HG03378 (cell line): Measurements from ENCODE around the gene ZNF839.
A peak's percentile ranks its signal among the peaks of the same experiment; 100 is the strongest.
"Not testable (repeated sequence)": the region's sequence is repeated elsewhere in the genome, so short reads cannot be mapped to it uniquely, and the experiment has no call there.

Experiments used
- ATAC-seq: cut with Tn5 transposase; IDR thresholded peaks from one replicate; pipeline ENCODE4 v1.9.1; 2021; ENCODE audit warnings: mild to moderate bottlenecking, moderate library complexity; ENCODE audit not compliant: unreplicated experiment

ZNF839 gene

DNA sequence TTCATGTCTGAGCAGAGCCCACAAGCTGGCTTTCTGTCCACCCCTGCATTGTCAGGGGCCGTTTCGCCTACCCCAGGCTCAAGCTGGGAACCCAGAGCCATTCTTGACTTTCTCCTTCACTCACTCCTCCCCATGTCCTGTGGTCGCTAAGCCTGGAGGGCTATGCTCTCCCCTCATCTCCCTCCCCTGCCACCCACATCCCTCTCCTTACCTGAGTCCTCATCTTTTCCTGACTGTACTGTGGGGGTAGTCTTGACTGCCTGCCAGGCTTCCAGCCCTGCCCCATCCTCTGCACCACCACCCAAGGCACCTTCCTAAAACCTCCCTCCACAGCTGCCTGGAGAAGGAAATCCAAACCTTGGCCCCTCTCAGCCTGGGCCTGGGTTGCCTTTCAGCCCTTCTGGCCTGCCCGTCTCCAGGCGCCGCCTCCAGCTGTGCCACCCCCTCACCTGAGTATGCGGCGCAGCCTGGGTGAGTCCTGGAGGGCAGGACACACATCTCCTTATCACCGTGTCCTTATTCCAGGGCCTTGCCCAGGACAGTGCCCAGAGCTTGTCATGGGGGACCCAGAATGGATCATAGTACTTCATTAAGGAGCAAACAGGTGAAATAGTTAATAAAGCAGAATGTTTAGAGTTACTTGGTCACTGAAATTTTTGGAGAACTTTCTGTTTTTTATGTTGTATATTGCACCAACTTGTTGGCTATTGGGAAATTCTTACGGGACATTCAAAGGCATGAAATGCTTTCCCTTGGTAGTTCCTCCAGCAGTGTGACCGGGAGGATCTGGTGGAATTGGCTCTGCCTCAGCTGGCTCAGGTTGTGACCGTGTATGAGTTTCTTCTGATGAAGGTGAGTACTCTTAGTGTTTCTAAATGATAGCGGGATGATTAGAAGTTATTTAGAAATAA lies 14.5 kb downstream of the ZNF839 start:
- no peak for ATAC-seq

DNA sequence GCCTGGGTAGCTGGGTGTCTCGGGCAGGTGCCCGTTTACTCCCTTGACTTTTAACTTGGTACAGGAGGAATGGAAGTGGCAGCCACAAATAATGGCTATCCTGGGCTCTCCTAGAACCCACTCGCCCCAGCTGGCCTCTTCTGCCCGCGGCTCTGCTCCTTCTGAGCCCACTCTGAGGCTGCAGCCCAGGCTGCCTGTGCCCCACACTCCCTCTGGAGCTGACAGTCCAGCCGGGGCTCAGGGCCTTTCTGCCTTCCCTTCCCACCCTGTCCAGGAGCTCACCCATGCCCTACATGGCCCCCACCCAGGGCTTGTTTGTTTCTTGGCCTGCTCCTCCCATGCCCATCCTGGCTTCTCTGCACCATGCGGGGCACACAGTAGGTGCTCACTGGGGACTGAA lies 15.6 kb downstream of the ZNF839 start:
- ATAC-seq: no peak

DNA sequence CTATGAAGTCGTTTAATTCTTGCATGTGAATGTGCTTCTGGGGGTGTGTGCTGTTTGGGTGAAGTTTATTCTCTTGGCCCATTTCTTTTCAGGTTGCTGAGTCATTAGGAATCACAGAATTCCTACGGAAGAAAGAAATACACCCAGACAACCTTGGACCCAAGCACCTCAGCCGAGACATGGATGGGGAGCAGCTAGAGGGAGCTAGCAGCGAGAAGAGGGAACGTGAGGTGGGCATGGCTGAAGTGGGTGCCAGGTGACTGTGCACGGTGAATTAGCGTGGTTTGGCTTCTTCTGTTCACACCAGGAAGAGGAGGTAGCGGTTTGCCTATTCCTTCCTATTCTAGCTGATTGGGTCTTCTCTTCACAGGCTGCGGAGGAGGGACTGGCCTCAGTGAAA lies 19.2 kb downstream of the ZNF839 start:
- ATAC-seq: no peak

DNA sequence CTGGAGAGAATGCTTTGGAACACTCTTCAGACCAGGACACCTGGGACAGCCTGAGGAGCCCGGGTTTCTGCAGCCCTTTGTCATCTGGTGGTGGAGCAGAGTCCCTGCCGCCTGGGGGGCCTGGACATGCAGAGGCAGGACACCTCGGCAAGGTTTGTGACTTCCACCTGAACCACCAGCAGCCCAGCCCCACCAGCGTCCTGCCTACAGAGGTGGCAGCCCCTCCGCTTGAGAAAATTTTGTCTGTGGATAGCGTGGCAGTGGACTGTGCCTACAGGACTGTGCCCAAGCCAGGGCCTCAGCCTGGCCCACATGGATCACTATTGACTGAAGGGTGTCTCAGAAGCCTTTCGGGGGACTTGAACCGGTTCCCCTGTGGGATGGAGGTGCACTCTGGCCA lies 22.0 kb downstream of the ZNF839 start:
- no peak for ATAC-seq

DNA sequence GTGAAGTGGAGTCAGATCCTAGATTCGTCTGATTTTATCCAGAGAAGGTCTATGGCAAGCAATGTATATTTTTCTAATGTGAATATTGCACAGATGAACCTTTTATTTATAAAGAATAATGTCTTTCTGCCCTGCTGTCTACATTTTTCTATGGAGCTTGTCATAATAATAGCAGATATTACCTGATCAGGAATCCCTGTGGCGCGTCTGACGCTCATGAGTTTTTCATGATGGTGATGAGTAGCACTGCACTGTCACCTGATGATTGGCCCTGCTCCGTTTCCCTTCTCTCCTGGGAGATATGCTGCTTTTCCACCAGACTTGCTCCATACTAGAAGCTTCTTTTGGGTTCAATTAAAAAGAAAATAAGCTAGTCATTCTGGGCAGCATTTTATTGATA lies 22.7 kb downstream of the ZNF839 start:
- no peak for ATAC-seq

DNA sequence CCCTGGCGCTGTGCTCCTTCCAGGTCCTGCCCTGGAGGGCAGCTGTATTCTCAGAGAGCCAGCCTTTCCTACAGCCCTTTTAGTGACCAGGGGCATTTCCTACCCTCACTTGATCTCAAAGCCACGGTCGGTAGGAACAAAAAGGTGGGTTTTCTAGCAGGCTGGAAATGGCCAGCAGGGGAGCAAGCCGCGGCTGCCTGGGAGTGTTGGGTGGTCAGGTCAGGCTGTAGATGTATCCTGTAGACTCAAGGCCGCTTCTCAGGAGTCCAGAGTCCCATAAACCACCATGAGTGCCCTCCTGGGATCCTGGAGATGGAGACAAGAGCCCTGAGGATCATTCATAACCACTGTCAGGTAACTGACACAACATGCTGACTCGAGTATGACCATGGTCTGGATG lies 24.5 kb downstream of the ZNF839 start:
- ATAC-seq: no peak

DNA sequence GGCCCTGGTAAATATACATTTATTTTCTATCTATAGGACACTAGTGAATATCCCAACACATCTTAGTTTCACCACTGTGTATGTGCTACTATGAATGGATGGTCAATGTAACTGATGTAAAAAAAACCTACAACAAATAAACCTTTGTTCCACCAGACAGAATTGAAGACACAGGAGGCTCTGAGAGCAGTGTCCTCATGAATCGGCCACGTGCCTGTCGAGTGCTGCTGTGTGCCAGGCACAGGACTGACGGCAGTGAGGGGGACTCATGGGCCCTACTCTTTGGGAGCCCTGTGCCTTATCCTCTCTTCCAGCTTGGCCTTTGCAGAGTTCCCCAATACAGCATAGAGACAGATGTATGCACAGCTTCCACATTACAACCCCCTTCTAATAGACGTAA lies 24.9 kb downstream of the ZNF839 start:
- no peak for ATAC-seq

DNA sequence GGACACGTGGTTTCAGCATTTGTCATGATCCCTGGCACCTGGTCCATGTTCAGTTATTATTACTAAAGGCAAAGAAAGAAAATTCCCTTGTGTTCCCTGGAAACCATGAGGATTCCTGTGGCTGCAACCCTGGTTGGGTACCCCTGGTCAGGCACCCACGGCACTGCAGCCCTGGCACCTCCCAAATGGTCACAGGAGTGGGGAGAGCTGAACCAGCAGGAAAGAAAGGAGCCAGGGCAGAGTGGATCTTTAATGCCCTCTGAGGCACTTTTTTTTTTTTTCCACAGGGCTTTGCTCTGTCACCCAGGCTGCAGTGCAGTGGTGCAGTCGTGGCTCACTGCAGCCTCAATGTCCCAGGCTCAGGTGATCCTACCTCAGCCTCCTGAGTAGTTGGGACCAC lies 25.7 kb downstream of the ZNF839 start:
- ATAC-seq: no peak

DNA sequence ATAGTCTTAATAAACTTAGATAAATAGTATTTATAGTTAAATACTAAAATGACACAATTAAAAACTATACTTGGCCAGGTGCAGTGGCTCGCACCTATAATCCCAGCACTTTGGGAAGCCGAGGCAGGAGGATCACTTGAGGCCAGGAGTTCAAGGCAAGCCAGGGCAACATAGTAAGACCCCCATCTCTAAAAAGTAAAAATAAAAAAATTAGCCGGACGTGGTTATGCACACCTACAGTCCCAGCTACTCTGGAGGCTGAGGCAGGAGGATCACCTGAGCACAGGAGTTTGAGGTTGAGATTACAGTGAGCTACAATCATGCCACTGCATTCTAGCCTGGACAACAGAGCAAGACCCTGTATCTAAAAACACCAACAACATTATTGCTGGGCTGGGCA lies 27.1 kb downstream of the ZNF839 start:
- no peak for ATAC-seq

DNA sequence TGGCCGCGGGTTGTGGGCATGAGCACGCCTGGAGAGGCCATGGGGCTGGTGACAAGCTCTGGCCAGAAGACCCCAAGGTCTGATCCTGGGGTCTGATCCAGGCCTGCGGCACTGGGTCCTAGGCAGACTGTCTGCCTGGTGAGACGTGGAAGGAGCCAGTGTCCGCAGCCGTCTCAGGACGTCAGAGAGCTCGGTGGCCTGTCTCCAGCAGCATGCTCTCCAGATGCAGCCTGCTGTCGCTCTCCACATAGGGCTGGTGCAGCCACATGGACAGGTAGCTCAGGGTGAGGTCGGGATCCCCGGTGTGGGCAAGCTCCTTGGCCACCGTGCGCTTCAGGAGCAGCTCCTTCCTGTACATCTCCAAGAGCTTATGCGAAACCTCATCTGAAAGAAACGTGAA lies 28.8 kb downstream of the ZNF839 start:
- no peak for ATAC-seq

DNA sequence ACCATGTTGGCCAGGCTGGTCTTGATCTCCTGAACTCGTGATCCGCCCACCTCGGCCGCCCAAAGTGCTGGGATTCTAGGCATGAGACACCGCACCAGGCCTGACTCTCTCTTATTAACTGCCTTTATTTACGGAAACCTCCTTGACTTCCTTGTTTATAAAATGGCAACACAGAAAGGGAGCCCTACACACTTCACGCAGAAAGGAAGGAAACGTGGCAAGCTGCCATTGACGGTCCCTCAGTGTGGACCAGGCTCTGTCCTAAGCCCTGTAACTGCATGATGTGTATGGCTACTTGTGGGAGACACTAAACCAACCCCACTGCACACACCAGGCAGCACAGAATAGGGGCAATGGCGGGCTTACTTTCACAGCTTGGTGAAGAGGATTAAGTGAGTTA lies 31.5 kb downstream of the ZNF839 start:
- no peak for ATAC-seq

DNA sequence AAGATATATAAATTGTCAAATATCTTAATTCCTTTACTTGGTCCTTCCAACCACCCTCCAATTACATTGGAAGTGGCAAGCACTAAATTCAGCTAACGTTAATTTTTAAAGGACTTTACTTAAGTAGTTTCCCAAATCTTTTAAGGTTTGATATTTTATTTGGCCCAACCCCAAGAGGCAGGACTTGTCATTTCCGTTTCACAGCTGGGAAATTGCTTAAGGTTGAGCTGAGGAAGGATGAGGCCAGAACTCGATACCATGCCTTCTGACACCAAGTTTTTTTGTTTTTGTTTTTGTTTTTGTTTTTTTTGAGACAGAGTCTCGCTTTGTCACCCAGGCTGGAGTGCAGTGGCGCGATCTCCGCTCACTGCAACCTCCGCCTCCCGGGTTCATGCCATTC lies 32.0 kb downstream of the ZNF839 start:
- not testable (repeated sequence) for ATAC-seq

DNA sequence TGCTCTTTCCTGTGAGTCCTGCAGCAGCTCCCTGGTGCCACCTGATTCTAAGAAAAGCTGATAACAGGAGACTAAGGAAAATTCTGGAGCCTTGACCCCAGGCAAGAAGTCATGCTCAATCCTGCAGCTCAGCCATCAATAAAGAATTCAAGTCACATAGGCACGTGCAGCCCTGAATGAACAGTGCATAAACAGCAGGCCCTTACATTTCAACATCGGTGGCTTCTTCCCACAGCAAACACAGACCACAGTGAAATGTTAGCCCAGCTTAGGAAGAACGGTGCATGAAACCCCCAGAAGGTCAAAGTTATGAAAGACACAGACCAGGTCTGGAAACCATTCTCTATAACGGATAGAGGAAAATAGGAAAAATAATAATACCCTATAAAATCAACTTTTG lies 32.7 kb downstream of the ZNF839 start:
- no peak for ATAC-seq

DNA sequence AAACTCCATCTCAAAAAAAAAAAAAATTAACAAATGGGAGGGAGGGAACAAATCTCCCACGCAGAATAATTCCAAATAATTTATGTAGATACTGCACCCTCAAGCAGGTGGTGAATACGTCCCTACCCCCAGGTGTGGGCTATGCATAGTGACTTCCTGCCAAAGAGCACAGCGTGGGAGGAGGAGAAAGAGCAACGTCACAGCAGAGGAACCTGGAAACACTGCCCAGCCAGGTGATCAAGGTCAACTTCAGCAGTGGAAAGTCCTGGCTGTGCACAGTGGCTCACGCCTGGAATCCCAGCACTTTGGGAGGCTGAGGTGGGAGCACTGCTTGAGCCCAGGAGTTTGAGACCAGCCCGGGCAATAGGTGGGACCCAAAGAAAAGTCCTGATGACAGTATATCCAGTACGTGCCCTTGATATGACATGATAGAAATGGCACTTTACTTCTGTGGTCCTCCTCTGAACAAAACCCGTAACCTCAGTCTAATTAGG lies 33.6 kb downstream of the ZNF839 start:
- ATAC-seq: no peak

DNA sequence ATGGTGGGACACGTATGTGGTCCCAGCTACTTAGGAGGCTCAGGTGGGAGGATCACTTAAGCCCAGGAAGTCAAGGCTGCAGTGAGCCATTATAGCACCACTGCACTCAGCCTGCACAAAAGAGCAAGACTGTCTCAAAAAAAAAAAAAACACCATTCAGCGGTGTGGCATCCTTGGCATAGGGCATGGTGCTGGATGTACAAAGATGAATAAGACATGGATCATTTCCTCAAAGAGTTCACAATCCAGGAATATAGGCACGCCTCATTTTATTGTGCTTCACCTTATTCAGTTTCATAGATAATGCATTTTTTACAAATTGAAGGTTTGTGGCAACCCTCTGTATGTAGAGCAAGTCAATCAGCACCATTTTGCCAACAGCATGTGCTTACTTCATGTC lies 36.7 kb downstream of the ZNF839 start:
- ATAC-seq: no peak

DNA sequence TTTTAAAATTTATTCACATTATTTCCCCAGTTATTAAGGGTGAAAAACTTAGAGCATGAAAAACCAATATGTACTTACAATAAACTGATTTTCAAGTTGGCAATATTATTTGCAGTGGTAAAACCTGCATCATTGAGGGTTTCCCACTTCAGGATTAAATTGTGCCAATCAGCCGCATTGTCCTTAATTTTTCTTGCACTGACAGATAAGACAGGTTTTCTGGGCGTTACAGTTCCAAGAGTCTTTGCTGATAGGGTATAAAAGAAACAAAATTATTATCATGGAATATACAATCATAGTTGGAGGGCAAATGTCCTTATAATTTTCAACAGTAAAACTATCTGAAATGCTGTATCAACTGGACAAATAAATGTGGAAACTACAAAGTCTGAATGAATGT lies 39.8 kb downstream of the ZNF839 start:
- no peak for ATAC-seq

DNA sequence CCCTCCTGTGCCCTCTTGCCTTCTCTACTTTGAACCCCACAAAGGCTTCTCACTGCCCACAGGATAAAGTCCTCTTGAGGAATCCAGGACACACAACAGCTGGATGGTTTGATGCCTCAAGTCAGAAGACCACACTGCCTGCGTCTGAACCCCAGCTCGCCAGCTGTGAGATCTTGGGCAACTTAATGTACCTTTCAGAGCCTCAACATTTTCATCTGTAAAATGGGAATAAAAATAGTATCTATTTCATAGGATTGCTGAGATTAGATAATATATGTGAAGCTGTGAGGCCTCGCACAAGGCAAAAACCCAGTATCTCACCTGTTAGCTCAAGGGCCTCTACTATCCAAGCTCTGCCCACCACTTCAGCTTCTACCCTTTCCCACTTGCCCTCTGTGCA lies 40.8 kb downstream of the ZNF839 start:
- no peak for ATAC-seq

DNA sequence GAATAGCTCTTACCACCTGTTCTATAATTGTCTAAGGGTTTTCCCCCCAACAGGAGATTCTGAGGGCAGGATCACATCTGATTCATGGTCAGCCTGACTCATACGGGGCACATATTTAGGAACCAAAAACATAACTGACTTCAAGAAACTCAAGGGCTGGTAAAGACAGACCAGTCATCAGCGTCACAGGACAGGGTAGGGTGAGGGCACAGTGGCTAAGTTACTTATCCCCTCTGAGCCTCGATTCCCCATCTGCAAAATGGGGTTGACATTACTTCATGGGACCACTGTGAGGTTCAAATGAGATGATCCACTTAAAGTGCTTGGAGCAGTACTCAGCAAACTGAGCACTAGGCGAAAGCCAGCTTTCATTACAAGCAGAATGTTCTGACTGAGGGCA lies 42.5 kb downstream of the ZNF839 start:
- ATAC-seq: peak; percentile 40

DNA sequence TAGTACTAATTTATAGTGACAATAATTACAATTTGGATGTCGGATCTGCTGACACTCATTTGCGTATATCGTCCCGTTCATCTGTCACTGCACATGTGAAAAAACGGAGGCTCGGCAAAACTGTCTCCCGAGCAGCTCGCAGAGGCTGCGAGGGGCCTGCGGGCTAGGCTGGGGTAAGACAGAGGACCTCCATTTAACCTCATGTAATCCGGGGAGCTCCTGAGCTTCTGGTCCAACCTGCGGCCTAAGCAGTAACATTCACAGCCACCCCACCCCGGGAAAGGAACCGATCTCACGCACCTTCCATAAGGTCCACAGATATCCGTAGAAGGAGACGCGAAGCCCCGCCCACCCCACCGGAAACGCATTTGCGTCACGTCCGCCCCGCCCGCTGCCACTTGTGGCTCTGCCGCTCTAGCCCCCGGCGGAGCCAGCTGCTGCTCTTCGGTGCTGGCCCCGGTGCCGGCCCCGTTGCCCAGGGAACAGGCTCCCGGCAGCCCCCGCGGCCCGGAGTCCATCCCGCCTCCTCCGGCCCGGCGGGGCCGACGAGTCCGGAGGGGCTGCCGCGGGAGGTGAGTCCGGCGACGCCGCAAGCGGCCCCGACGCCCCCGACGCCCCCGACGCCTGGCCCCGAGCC lies 43.1 kb downstream of the ZNF839 start, which contains the start of the genes CINP and TECPR2:
Gene CINP (minus strand): TSS at position 346 of the 637 bp plus-strand sequence. CDS start 39 bp downstream, at position 307.
Gene TECPR2 (plus strand): TSS at position 397 of the 637 bp plus-strand sequence. CDS start 13,781 bp downstream, outside the sequence.
- peak; percentile 67 for ATAC-seq

DNA sequence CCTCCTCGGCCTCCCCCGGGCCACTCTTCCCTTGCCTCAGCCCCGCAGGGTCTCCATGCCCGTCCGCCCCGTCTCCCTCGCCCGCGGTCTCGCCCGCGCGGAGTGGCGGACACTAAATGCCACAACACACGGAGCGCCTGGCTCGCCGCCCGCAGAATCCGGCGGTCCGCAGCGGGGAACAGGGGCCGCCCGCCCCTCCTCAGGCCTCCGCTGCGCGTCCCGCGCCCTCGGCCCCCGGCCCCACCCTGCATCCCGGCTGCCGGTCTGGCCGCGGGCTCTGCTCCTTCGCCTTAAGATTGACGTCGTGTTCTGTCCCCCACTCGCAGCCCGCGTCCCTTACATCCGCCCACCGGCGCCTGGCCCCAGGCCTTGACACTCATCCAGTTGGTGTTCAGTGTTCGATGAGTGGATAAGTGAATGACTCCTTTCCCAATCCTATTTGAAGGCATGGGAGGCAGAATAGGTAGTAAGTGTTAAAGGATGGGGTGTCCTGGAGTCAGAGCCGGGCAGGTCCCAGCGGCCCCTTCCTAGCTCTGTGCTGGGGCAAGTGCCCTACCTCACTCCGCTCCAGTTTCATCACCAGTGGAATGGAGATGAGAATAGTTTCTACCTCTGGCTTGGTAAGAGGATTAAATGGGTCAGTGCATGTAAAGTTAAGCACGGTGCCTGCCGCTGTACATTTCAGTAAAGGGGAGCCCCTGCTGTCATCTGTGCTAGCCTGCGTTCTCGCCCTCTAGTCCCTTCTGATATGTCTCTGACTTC lies 43.8 kb downstream of the ZNF839 start:
- peak; percentile 15 for ATAC-seq

DNA sequence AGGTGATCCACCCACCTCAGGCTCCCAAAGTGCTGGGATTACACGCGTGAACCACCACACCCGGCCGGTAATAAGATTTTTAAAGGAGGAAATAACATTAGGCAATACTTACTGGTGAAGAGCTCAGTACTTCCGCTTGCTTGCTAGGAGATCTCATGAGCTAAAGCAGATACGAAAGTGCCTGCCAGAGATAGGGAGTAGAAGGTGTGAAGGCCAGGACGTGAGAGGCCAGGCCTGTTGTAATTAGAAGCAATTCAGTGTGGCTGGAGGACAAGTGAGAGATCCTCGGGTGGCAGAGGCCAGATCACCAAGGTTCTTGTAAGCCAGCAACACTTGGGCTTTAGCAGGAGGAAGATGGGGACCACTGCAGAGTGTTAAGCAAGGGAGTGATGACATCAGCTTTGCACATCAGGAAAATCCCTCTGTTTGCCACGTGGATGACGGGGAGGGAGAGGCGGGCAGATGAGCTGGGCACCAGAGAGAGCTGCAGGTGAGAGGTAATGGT lies 50.8 kb downstream of the ZNF839 start:
- no peak for ATAC-seq
